Subcutaneous adipose tissue (tissue), 4 donors: ENCODE measurements around the gene TMEM97. TPM values are rescaled to one million over a fixed set of nuclear protein-coding genes. Genes with fewer than 3 reads are reported as not detected.

Experiments used
- CTCF ChIP-seq: fragments of 450-650 bp; IDR thresholded peaks from one replicate; pipeline ENCODE4 v1.5.1; 2016; ENCODE audit warnings: low read depth, mild to moderate bottlenecking, control low read depth, antibody characterized with exemption, moderate library complexity
- total RNA-seq, 4 donors: library from RNA; depleted of rRNA; stranded (reverse); fragments of >200 nt; gene quantifications; one replicate each; pipeline ENCODE4 v1.1.0, GENCODE V29; 2016

The TMEM97 gene
- total RNA-seq, 4 donors from 2014 or later: 2.6 to 9.5 (median 6.8) TPM

- no peak for TF ChIP-seq CTCF
These were observed 8.1 kb downstream of the TMEM97 start for GRCh38 chr17:28327031-28327607.

DNA sequence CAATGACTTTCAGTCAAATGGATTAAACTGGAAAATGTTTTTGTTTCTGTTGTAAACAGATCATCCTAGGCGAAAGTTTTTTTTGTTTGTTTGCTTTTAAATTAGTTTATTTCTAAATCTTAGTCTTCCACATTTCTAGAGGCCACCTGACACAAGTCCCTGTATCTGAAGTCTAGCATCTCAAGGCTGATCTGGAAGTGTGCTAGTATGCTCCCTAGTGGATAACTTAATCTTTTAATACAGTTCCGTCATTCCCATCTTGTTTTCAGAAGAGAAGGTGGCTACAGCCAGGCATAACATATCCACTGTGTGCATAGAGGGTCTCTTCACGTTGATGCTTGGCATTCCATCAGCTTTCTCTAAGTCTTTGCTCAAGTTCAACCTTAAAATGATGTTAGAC, 8.7 kb downstream of the TMEM97 start:
- no peak for TF ChIP-seq CTCF

GRCh38 chr17:28328325-28328724, 9.3 kb downstream of the TMEM97 start:
- TF ChIP-seq CTCF: no peak

- TF ChIP-seq CTCF: no peak
These were observed 11.7 kb downstream of the TMEM97 start for GRCh38 chr17:28330671-28331070.

- TF ChIP-seq CTCF: no peak
These were observed 13.0 kb downstream of the TMEM97 start for GRCh38 chr17:28331891-28332420.

- no peak for TF ChIP-seq CTCF
These were observed 14.2 kb downstream of the TMEM97 start for GRCh38 chr17:28333083-28333746.

DNA sequence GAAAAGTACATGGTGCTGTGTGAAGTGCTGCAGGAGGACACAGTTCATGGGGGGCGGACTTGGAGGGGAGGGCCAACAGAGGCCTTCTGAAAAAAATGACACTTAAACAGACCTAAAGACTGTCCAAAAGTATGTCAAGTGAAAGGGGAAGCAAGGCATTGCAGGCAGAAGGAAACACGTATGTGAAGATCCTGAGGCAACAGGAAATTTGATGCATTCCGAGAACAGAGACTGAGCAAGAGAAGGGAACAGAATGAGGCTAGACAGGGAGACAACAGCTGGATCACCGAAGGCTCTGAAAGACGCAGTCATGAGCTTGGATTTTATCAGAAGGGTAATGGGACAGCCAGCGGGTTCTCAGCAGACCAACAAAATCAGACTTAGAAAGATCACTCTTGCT, 15.2 kb downstream of the TMEM97 start:
- TF ChIP-seq CTCF: no peak
